Omental fat pad (tissue), 4 donors: ENCODE measurements around the gene CCDC74A. TPM values are rescaled to one million over a fixed set of nuclear protein-coding genes. Genes with fewer than 3 reads are reported as not detected.

ENCODE experiments used
- ATAC-seq: fragments of 150-250 bp; one replicate; pipeline ENCODE4 v1.9.1; 2016; ENCODE audit warnings: mild to moderate bottlenecking, moderate library complexity; ENCODE audit not compliant: low FRiP score
- DNase-seq: peaks from one replicate; pipeline ENCODE4 v3.0.0-alpha.2; 2019; ENCODE audit warnings: low spot score
- total RNA-seq, 4 donors: library from RNA; depleted of rRNA; stranded (reverse); fragments of >200 nt; gene quantifications; one replicate each; pipeline ENCODE4 v1.1.0, GENCODE V29; 2016
- TF ChIP-seq, protein P1 (sequence below), 3 donors: fragments of 450-650 bp; IDR thresholded peaks; one replicate each; pipeline ENCODE4 v1.5.1; 2016 to 2017; ENCODE audit warnings: antibody characterized with exemption in 3 of 3, mild to moderate bottlenecking in 3 of 3, moderate library complexity in 2 of 3

CCDC74A gene
- total RNA-seq, 4 donors from 2014 or later: 1.7 to 7.4 (median 2.8) TPM

DNA sequence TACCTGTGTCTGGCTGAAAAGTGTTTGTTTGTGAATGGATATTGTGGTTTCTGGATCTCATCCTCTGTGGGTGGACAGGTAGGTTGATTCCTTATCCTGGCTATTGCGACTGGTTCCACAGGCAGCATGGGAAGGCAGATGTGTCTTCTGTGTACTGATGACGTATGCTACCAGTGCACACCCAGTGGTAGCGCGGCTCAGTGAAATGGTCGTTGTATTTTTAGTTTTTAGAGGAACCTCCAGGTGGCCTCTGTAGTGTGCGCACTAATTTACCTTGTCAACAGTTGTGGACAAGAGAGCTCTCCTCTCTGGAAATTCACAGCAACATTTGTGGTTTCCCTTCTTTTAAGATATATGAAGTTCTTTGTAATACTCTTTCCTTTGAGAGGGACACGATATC, 52.5 kb downstream of the CCDC74A start:
- ATAC-seq: no peak
- DNase-seq: no peak
- TF ChIP-seq, protein P1, sequence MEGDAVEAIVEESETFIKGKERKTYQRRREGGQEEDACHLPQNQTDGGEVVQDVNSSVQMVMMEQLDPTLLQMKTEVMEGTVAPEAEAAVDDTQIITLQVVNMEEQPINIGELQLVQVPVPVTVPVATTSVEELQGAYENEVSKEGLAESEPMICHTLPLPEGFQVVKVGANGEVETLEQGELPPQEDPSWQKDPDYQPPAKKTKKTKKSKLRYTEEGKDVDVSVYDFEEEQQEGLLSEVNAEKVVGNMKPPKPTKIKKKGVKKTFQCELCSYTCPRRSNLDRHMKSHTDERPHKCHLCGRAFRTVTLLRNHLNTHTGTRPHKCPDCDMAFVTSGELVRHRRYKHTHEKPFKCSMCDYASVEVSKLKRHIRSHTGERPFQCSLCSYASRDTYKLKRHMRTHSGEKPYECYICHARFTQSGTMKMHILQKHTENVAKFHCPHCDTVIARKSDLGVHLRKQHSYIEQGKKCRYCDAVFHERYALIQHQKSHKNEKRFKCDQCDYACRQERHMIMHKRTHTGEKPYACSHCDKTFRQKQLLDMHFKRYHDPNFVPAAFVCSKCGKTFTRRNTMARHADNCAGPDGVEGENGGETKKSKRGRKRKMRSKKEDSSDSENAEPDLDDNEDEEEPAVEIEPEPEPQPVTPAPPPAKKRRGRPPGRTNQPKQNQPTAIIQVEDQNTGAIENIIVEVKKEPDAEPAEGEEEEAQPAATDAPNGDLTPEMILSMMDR (IDR thresholded peaks at IDR 0.05): no peak

Other genes with a start within 250 kb of the CCDC74A start
- under 1 TPM in 1 of 4 donors, not detected in 3; 0.12 TPM for gene RAB6D, start 163.7 kb upstream of the CCDC74A start, total RNA-seq
- not detected for gene TUBA3D, start 51.8 kb upstream of the CCDC74A start, total RNA-seq
- gene MZT2A, start 35.5 kb upstream of the CCDC74A start, total RNA-seq: 10 to 100 TPM; 21.8 to 39.7 (median 26.0) TPM